ENCODE data around the gene KIFBP.

The KIFBP gene

GRCh38 chr10:69065406-69066361 is 77.1 kb downstream of the KIFBP start:
- Histone ChIP-seq H3K9me3 (ENCODE audit: control insufficient read depth in 1 of 2, low read length in 2 of 2) (no peaks in the 10 kb centered on the region), H3K27me3 (ENCODE audit: low read depth, low read length) (no peaks in the 10 kb centered on the region), H3K27ac (ENCODE audit: low read length) (peak overlapping the region; percentile 60), H3K4me1 (ENCODE audit: control insufficient read depth in 1 of 2, insufficient read depth in 2 of 2, low read length in 2 of 2) (peaks cover 0 to 8% of the 10 kb centered on the region in 2 donors), H3K4me3 (ENCODE audit: low read depth in 1 of 2, low read length in 2 of 2) (peak overlapping the region in 1 of 2 donors; percentile 17), H3K36me3 (ENCODE audit: control insufficient read depth in 1 of 2, insufficient read depth in 2 of 2, low read length in 2 of 2) (peaks cover 0 to 3% of the 10 kb centered on the region in 2 donors)
